Activated CD4-positive, alpha-beta T cell treated with anti-CD3 and anti-CD28 coated beads for 1 hour (primary cell): ENCODE measurements around the gene SERPINA9.
"Not testable (repeated sequence)": the region's sequence is repeated elsewhere in the genome, so short reads cannot be mapped to it uniquely, and the experiment has no call there.

ENCODE experiments used
- DNase-seq: peaks from one replicate; pipeline ENCODE4 v3.0.0-alpha.2; 2020

The SERPINA9 gene

GRCh38 chr14:94476023-94476422 lies at the start of gene SERPINA9:
Gene SERPINA9 (minus strand): TSS chr14:94476197. CDS start chr14:94469840, 6,357 bp downstream.
- DNase-seq = no peak

- DNase-seq = no peak
These were observed 48.1 kb upstream of the SERPINA9 start for GRCh38 chr14:94524093-94524492.

- no peak for DNase-seq
These were observed 47.3 kb upstream of the SERPINA9 start for GRCh38 chr14:94523265-94523664.

- no peak for DNase-seq
These were observed 46.2 kb upstream of the SERPINA9 start for GRCh38 chr14:94522115-94522724.

GRCh38 chr14:94521375-94522114 lies 45.5 kb upstream of the SERPINA9 start:
- no peak for DNase-seq

- no peak for DNase-seq
These were observed 41.8 kb upstream of the SERPINA9 start for GRCh38 chr14:94517641-94518257.

GRCh38 chr14:94517248-94517640 lies 41.2 kb upstream of the SERPINA9 start:
- DNase-seq = no peak

- no peak for DNase-seq
These were observed 39.9 kb upstream of the SERPINA9 start for GRCh38 chr14:94515856-94516255.

- DNase-seq = no peak
These were observed 39.4 kb upstream of the SERPINA9 start for GRCh38 chr14:94515426-94515825.

GRCh38 chr14:94514351-94514750 lies 38.4 kb upstream of the SERPINA9 start:
- no peak for DNase-seq

GRCh38 chr14:94510481-94510880 lies 34.5 kb upstream of the SERPINA9 start:
- DNase-seq = not testable (repeated sequence)

- DNase-seq = no peak
These were observed 33.4 kb upstream of the SERPINA9 start, which contains the start of gene SERPINA12 for GRCh38 chr14:94509356-94509755. Gene SERPINA12 (minus strand): TSS chr14:94509469. CDS start chr14:94498397, 11,072 bp downstream.

GRCh38 chr14:94505641-94506040 lies 29.6 kb upstream of the SERPINA9 start:
- no peak for DNase-seq

- no peak for DNase-seq
These were observed 29.2 kb upstream of the SERPINA9 start for GRCh38 chr14:94505206-94505605.

- no peak for DNase-seq
These were observed 25.9 kb upstream of the SERPINA9 start for GRCh38 chr14:94501588-94502516.

- DNase-seq = no peak
These were observed 24.3 kb upstream of the SERPINA9 start for GRCh38 chr14:94500264-94500663.

- DNase-seq = no peak
These were observed 23.7 kb upstream of the SERPINA9 start for GRCh38 chr14:94499673-94500072.

GRCh38 chr14:94498215-94498614 lies 22.2 kb upstream of the SERPINA9 start:
- DNase-seq = no peak

- DNase-seq = no peak
These were observed 18.1 kb upstream of the SERPINA9 start for GRCh38 chr14:94494085-94494484.

GRCh38 chr14:94491511-94491910 lies 15.5 kb upstream of the SERPINA9 start:
- DNase-seq = no peak

GRCh38 chr14:94489336-94489735 lies 13.3 kb upstream of the SERPINA9 start:
- no peak for DNase-seq

- DNase-seq = no peak
These were observed 10.9 kb upstream of the SERPINA9 start for GRCh38 chr14:94486883-94487282.
